GM12872 (cell line): ENCODE measurements around the gene SLC23A1.

Experiments
- TF ChIP-seq, protein P1 (sequence below): IDR thresholded peaks from 3 replicates; pipeline ENCODE4 v1.5.1; 2011; ENCODE audit warnings: low read depth, mild to moderate bottlenecking, low read length, moderate library complexity; ENCODE audit not compliant: insufficient read depth

Gene SLC23A1

DNA sequence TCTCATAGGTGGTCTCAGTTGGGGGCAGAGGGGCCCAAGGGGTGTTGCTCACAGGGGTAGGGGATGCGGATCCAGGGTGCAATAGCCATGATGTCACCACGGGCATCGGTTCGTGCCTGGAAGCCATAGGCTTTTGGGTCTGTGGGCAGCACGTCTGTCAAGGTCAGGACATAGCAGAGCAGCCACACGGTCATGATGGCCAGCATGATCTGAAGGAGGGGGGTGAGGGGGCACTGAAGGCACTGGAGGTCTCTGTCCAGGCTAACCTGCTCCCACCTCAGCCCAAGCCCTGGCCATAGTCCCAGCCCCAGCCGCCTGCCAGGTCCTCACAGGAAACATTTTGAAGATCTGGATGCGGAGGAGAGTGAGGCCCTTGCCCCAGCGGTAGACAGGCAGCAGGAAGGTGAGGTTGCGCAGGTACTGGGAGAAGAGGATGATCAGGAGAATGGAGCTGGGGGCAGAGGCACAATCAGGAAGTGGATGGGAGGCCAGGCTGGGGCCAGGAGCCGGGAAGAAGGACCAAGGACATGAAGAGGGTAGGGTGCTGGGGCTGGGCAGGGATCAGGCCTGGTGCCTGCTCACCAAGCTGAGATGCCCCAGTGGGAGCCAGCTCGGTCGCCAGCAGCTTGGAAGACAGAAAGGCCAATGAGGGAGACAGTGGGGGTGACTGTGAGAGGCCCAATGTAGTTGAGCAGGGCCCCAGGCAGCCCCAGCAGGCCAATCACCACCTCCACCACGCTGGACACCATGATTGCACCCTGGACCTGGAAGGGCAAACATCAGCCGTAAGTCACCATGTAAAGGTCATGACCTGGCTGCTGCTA is 3.3 kb downstream of the SLC23A1 start:
- TF ChIP-seq, protein P1, sequence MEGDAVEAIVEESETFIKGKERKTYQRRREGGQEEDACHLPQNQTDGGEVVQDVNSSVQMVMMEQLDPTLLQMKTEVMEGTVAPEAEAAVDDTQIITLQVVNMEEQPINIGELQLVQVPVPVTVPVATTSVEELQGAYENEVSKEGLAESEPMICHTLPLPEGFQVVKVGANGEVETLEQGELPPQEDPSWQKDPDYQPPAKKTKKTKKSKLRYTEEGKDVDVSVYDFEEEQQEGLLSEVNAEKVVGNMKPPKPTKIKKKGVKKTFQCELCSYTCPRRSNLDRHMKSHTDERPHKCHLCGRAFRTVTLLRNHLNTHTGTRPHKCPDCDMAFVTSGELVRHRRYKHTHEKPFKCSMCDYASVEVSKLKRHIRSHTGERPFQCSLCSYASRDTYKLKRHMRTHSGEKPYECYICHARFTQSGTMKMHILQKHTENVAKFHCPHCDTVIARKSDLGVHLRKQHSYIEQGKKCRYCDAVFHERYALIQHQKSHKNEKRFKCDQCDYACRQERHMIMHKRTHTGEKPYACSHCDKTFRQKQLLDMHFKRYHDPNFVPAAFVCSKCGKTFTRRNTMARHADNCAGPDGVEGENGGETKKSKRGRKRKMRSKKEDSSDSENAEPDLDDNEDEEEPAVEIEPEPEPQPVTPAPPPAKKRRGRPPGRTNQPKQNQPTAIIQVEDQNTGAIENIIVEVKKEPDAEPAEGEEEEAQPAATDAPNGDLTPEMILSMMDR, result no peak

GRCh38 chr5:139378941-139379361 is 4.1 kb downstream of the SLC23A1 start:
- TF ChIP-seq, protein P1, result no peak

DNA sequence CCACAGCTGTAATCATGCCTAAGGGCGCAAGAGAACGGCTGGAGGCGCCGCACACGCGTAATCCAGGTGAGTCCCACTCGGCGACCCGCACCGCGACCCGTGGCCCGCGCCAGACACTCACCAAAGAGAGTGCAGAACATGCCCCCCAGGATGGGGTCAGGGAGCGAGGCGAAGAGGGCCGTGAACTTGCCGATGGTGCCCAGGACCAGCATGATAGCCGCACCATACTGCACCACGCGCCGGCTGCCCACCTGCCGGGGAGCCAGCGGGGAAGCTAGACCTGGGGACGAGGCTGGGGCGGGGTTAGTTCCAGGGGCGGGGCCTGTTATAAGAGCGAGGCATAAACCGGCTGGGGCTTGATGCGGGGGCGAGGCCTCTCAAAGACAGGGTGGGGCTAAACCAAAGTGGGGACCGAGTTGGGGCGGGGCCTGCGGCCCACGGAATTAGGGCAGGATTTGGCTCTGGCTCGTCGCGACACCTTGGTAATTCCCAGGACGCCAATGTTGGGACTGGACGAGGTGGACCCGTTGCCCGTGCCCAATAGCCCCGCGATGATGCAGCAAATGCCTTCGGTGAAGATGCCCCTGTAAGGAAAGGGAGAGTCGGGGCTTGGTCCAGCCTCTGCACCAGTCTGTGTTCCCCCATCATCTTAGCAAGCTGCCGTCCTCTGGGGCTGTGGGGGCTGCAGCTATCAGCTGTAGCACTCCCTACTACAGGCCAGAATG is 4.8 kb downstream of the SLC23A1 start:
- TF ChIP-seq, protein P1, result no peak

GRCh38 chr5:139377226-139377625 is 5.9 kb downstream of the SLC23A1 start:
- TF ChIP-seq, protein P1, result no peak

DNA sequence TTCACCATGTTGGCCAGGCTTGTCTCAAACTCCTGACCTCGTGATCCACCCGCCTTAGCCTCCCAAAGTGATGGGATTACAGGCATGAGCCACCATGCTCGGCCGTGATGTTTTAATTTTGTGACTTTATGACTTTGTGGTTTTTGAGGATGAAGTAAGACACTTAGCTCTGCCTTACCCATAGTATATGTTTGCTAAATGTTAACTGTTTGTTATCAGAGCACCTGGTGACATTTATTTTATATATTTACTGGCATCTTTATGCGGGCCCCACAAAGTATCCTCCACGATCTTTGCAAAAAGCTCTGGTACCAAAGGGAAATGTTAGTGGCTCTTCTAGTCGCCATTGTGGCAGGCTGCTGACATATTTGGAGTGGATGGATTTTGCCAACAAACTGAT is 6.7 kb downstream of the SLC23A1 start:
- TF ChIP-seq, protein P1, result no peak

GRCh38 chr5:139374909-139375308 is 8.2 kb downstream of the SLC23A1 start:
- TF ChIP-seq, protein P1, result no peak
